ENCODE measurements around the gene ACACA. TPM values are rescaled to one million over a fixed set of nuclear protein-coding genes. Genes with fewer than 3 reads are reported as not detected.

Gene ACACA
- total and polyA plus RNA-seq, 2 experiments from 2014 or later: 59.6 to 164 TPM

DNA sequence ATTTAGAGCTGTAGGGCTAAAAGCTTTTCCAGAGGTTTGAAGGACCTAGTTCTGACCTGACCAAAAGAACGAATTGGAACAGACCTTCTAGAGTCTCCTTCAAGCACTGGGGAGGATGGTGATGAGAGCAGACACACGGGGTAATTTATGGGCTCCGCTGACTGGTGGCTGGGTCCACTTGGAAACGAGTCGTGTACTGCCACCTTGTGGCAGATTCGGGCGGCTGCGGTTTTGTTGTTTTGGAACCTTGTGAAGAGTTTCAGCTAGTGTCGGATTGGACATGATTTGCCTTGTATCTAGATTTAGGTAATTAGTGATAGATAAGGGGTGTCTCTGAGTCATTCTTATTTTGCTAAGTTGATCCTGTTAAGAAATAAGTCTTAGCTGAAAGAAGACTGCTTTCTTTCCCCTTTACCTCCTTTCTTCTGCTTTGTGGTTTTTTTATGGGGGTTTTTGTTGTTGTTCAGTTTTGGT, 359.0 kb downstream of the ACACA start (continued):
- no peak for TF ChIP-seq ZNF114 (CRISPR knock-in tag; IDR thresholded peaks at IDR 0.05)

DNA sequence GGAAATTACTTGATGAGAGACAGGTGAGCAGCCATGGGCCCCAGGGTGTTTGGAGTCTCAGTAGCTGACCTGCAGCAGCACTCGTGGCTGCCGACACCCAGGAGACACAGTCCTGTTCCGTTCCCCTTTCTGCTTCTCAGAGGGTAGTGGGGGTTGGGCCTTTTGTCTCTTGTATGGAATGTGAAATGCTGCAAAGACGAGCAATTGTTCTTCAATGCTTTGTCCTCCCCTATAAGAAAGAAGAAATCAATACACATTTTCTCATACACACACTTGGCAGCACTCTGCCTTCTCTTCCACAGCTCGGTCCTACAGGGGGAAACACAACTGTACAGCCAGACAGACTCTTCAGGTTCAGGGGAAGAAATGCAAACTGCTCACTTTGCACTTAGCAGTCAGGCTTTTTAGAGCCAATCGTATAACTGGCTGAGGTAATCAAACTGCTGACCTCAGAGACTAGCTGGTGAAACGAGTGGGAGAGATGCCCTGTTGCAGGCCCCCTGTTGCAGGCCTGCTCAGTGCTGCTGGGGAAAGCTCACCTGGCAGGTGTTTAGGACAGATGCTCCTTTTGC, 361.2 kb downstream of the ACACA start:
- H3K4me1 Mint-ChIP-seq: peaks cover 46% of the 10 kb centered on the region
- Histone ChIP-seq H3K27me3 (ENCODE audit: insufficient read depth) (no peaks in the 10 kb centered on the region), H2AFZ (no peak overlapping the region), H3K4me1 (ENCODE audit: insufficient read depth) (peaks cover 44% of the 10 kb centered on the region), H3K36me3 (ENCODE audit: insufficient read depth) (0 out of 2 replicates have a peak, but pooled peaks cover 4% of the 10 kb centered on the region), H3F3A (replicated peaks; ENCODE audit: low read depth) (peaks cover 10% of the 10 kb centered on the region; the same call in 1 of the 2 replicates), H3K9me2 (ENCODE audit: insufficient read depth) (no peaks in the 10 kb centered on the region), H3K27ac (ENCODE audit: low read depth) (0 out of 2 replicates have a peak overlapping the region, but pooled peaks have one; percentile 34), H3K79me2 (replicated peaks; ENCODE audit: insufficient read depth) (no peaks in the 10 kb centered on the region), H4K20me1 (replicated peaks; ENCODE audit: insufficient read depth) (peaks cover 2% of the 10 kb centered on the region; the same call in 1 of the 2 replicates), H3K4me3 (peak overlapping the region; percentile 19; the same call in 1 of the 2 replicates), H3K4me2 (peak overlapping the region; percentile 33)
- DNase-seq (ENCODE audit: low spot score) (peak; percentile 57), ATAC-seq (peak; percentile 41)
- H3K27ac Mint-ChIP-seq: peak overlapping the region; percentile 48
- peaks cover 7% of the 10 kb centered on the region; the same call in 2 of the 3 replicates for H3K36me3 Mint-ChIP-seq (ENCODE audit: low read depth)
- H3K4me3 Mint-ChIP-seq: peak overlapping the region; percentile 21; the same call in 1 of the 3 replicates
- no peaks in the 10 kb centered on the region for H3K9me3 Mint-ChIP-seq
- TF ChIP-seq ZNF114 (CRISPR knock-in tag; IDR thresholded peaks at IDR 0.05): no peak
- TF ChIP-seq, protein P1, sequence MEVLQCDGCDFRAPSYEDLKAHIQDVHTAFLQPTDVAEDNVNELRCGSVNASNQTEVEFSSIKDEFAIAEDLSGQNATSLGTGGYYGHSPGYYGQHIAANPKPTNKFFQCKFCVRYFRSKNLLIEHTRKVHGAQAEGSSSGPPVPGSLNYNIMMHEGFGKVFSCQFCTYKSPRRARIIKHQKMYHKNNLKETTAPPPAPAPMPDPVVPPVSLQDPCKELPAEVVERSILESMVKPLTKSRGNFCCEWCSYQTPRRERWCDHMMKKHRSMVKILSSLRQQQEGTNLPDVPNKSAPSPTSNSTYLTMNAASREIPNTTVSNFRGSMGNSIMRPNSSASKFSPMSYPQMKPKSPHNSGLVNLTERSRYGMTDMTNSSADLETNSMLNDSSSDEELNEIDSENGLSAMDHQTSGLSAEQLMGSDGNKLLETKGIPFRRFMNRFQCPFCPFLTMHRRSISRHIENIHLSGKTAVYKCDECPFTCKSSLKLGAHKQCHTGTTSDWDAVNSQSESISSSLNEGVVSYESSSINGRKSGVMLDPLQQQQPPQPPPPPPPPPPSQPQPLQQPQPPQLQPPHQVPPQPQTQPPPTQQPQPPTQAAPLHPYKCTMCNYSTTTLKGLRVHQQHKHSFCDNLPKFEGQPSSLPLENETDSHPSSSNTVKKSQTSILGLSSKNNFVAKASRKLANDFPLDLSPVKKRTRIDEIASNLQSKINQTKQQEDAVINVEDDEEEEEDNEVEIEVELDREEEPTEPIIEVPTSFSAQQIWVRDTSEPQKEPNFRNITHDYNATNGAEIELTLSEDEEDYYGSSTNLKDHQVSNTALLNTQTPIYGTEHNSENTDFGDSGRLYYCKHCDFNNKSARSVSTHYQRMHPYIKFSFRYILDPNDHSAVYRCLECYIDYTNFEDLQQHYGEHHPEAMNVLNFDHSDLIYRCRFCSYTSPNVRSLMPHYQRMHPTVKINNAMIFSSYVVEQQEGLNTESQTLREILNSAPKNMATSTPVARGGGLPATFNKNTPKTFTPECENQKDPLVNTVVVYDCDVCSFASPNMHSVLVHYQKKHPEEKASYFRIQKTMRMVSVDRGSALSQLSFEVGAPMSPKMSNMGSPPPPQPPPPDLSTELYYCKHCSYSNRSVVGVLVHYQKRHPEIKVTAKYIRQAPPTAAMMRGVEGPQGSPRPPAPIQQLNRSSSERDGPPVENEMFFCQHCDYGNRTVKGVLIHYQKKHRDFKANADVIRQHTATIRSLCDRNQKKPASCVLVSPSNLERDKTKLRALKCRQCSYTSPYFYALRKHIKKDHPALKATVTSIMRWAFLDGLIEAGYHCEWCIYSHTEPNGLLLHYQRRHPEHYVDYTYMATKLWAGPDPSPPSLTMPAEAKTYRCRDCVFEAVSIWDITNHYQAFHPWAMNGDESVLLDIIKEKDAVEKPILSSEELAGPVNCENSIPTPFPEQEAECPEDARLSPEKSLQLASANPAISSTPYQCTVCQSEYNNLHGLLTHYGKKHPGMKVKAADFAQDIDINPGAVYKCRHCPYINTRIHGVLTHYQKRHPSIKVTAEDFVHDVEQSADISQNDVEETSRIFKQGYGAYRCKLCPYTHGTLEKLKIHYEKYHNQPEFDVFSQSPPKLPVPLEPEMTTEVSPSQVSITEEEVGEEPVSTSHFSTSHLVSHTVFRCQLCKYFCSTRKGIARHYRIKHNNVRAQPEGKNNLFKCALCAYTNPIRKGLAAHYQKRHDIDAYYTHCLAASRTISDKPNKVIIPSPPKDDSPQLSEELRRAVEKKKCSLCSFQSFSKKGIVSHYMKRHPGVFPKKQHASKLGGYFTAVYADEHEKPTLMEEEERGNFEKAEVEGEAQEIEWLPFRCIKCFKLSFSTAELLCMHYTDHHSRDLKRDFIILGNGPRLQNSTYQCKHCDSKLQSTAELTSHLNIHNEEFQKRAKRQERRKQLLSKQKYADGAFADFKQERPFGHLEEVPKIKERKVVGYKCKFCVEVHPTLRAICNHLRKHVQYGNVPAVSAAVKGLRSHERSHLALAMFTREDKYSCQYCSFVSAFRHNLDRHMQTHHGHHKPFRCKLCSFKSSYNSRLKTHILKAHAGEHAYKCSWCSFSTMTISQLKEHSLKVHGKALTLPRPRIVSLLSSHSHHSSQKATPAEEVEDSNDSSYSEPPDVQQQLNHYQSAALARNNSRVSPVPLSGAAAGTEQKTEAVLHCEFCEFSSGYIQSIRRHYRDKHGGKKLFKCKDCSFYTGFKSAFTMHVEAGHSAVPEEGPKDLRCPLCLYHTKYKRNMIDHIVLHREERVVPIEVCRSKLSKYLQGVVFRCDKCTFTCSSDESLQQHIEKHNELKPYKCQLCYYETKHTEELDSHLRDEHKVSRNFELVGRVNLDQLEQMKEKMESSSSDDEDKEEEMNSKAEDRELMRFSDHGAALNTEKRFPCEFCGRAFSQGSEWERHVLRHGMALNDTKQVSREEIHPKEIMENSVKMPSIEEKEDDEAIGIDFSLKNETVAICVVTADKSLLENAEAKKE (CRISPR knock-in tag; IDR thresholded peaks at IDR 0.05): no peak
- no peak for TF ChIP-seq STAT1 (IDR thresholded peaks at IDR 0.05; ENCODE audit: unreplicated experiment)
- no peak for TF ChIP-seq NANOG (IDR thresholded peaks at IDR 0.05; ENCODE audit: borderline replicate concordance)
- TF ChIP-seq, protein P2, sequence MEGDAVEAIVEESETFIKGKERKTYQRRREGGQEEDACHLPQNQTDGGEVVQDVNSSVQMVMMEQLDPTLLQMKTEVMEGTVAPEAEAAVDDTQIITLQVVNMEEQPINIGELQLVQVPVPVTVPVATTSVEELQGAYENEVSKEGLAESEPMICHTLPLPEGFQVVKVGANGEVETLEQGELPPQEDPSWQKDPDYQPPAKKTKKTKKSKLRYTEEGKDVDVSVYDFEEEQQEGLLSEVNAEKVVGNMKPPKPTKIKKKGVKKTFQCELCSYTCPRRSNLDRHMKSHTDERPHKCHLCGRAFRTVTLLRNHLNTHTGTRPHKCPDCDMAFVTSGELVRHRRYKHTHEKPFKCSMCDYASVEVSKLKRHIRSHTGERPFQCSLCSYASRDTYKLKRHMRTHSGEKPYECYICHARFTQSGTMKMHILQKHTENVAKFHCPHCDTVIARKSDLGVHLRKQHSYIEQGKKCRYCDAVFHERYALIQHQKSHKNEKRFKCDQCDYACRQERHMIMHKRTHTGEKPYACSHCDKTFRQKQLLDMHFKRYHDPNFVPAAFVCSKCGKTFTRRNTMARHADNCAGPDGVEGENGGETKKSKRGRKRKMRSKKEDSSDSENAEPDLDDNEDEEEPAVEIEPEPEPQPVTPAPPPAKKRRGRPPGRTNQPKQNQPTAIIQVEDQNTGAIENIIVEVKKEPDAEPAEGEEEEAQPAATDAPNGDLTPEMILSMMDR (conservative IDR thresholded peaks at IDR 0.05; ENCODE audit: low read depth in 2 of 2): no peak
- no peak for TF ChIP-seq EZH2 (IDR thresholded peaks at IDR 0.05; ENCODE audit: low read depth, unreplicated experiment)
- no peak for TF ChIP-seq EZH2phosphoT487 (IDR thresholded peaks at IDR 0.05; ENCODE audit: unreplicated experiment)
- peaks cover 12% of the 10 kb centered on the region for H3K27me3 Mint-ChIP-seq (ENCODE audit: insufficient read depth, low read depth, poor library complexity)

Data from GM23338 (cell line).